ENCODE results near the gene CFDP1.

CFDP1 gene

GRCh38 chr16:75318737-75319136 is 114.6 kb downstream of the CFDP1 start:
- no peak overlapping the region for H3K4me3 ChIP-seq (ENCODE audit: control insufficient read depth, low read depth, low read length)
- TF ChIP-seq, protein P1, sequence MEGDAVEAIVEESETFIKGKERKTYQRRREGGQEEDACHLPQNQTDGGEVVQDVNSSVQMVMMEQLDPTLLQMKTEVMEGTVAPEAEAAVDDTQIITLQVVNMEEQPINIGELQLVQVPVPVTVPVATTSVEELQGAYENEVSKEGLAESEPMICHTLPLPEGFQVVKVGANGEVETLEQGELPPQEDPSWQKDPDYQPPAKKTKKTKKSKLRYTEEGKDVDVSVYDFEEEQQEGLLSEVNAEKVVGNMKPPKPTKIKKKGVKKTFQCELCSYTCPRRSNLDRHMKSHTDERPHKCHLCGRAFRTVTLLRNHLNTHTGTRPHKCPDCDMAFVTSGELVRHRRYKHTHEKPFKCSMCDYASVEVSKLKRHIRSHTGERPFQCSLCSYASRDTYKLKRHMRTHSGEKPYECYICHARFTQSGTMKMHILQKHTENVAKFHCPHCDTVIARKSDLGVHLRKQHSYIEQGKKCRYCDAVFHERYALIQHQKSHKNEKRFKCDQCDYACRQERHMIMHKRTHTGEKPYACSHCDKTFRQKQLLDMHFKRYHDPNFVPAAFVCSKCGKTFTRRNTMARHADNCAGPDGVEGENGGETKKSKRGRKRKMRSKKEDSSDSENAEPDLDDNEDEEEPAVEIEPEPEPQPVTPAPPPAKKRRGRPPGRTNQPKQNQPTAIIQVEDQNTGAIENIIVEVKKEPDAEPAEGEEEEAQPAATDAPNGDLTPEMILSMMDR (conservative IDR thresholded peaks at IDR 0.05; ENCODE audit: control insufficient read depth, insufficient read depth, low read depth, low read length), result no peak
- DNase-seq (ENCODE audit: low read depth), result no peak

DNA sequence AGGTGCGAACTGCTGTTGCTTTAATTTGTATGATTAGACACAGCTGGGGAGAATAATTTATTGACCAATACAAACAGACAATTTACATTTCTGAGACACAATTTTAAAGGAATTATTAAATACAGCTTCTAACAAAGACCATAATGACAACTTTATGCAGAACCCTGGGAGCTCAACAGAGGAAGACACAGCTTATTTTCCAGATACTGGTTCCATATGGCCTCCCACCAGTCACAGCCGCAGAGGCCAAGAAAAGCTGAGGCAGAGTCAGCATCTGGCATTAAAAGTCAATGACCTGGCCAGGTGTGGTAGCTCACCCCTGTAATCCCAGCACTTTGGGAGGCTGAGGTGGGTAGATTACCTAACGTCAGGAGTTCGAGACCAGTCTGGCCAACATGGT is 115.8 kb downstream of the CFDP1 start:
- TF ChIP-seq, protein P1 (conservative IDR thresholded peaks at IDR 0.05; ENCODE audit: control insufficient read depth, insufficient read depth, low read depth, low read length), result no peak
- H3K4me3 ChIP-seq (ENCODE audit: control insufficient read depth, low read depth, low read length), result no peak overlapping the region
- no peak for DNase-seq (ENCODE audit: low read depth)

- peak; percentile 35 for DNase-seq (ENCODE audit: low read depth)
- H3K4me3 ChIP-seq (ENCODE audit: control insufficient read depth, low read depth, low read length), result no peak overlapping the region
- TF ChIP-seq, protein P1 (conservative IDR thresholded peaks at IDR 0.05; ENCODE audit: control insufficient read depth, insufficient read depth, low read depth, low read length), result no peak
Observed at GRCh38 chr16:75317101-75317522, 116.2 kb downstream of the CFDP1 start.

- H3K4me3 ChIP-seq (ENCODE audit: control insufficient read depth, low read depth, low read length), result no peak overlapping the region
- TF ChIP-seq, protein P1 (conservative IDR thresholded peaks at IDR 0.05; ENCODE audit: control insufficient read depth, insufficient read depth, low read depth, low read length), result no peak
- DNase-seq (ENCODE audit: low read depth), result no peak
Observed at GRCh38 chr16:75315539-75316306, 117.6 kb downstream of the CFDP1 start.

DNA sequence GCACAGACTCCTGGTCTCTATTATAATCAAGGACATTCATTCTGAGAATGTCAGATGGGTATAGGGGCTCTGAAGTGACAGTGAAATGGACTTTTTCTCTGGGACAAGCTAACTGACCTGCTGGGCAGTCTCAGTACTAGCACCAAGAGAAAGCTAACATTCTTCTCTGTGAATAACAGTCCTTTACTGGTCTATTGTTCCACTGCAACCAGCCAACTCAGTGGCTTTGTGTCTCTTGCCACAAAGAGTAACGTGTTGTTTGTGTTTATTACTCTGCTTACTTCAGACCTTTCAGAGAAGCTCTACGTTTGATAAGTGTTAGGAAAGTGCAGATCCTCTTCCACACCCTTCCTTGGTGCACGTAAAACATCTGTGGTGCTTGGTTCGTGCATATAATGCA is 120.4 kb downstream of the CFDP1 start:
- TF ChIP-seq, protein P1 (conservative IDR thresholded peaks at IDR 0.05; ENCODE audit: control insufficient read depth, insufficient read depth, low read depth, low read length), result no peak
- no peak overlapping the region for H3K4me3 ChIP-seq (ENCODE audit: control insufficient read depth, low read depth, low read length)
- DNase-seq (ENCODE audit: low read depth), result no peak

DNA sequence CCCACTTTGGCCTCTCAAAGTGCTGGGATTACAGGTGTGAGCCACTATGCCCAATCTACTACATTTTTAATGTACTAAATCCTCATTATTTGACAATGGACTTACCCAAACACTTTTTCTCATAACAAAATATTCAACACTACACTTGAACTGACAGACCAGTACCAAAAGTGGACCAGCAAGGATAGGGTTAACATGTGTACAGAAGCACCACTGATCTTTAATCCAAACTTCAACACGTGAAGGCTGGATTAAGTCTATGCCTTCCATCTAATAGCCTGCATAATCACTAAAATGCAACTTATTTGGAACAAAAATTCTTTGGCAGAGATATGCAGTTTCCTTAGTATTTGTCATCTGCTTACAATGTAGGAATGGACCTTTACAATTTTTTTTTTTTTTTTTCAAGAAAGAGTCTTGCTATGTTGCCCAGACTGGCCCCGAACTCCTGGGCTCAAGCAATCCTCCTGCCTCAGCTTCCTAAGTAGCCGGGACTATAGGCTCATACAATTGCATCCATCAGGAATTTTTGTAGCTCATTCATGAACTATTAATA is 121.8 kb downstream of the CFDP1 start:
- DNase-seq (ENCODE audit: low read depth), result peak; percentile 37
- TF ChIP-seq, protein P1 (conservative IDR thresholded peaks at IDR 0.05; ENCODE audit: control insufficient read depth, insufficient read depth, low read depth, low read length), result no peak
- H3K4me3 ChIP-seq (ENCODE audit: control insufficient read depth, low read depth, low read length), result no peak overlapping the region
